ENCODE results near the gene CRPPA. TPM values are rescaled to one million over a fixed set of nuclear protein-coding genes. Genes with fewer than 3 reads are reported as not detected.

The CRPPA gene
- total RNA-seq, 1 experiment from 2014 or later = 2.4 TPM

GRCh38 chr7:16463949-16464715 lies 42.8 kb upstream of the CRPPA start:
- DNase-seq (ENCODE audit: low read depth, low spot score) = no peak
- peaks cover 10% of the 10 kb centered on the region; the same call in 1 of the 2 replicates for H3K27me3 ChIP-seq (ENCODE audit: control insufficient read depth, insufficient read depth, low read length)
- intact Hi-C loops (cut with micrococcal nuclease; ENCODE audit: unreplicated experiment) = no loop called here
- no TSS peak for BruUV-seq (replicated peaks)
- no peak overlapping the region for H3K27ac ChIP-seq (ENCODE audit: low read length)
- in situ Hi-C loops (cut with HindIII; ENCODE audit: low pct_unique_long_range_greater_than_20kb, low sequenced_read_pairs) = no loop called here
- H3K9me3 ChIP-seq (ENCODE audit: control insufficient read depth, insufficient read depth, low read depth, low read length) = no peaks in the 10 kb centered on the region
- CTCF ChIA-PET = no interaction called here
- POLR2A ChIA-PET = no interaction called here
- no peak overlapping the region for H3K4me3 ChIP-seq (ENCODE audit: low read depth in 2 of 2, low read length in 2 of 2)
- no peak for ATAC-seq
- no peaks in the 10 kb centered on the region for H3K4me1 ChIP-seq (ENCODE audit: control insufficient read depth, insufficient read depth, low read length)
- TF ChIP-seq TCF7L2 (IDR thresholded peaks at IDR 0.05; ENCODE audit: low read depth, low read length) = no peak
- TF ChIP-seq, protein P1, sequence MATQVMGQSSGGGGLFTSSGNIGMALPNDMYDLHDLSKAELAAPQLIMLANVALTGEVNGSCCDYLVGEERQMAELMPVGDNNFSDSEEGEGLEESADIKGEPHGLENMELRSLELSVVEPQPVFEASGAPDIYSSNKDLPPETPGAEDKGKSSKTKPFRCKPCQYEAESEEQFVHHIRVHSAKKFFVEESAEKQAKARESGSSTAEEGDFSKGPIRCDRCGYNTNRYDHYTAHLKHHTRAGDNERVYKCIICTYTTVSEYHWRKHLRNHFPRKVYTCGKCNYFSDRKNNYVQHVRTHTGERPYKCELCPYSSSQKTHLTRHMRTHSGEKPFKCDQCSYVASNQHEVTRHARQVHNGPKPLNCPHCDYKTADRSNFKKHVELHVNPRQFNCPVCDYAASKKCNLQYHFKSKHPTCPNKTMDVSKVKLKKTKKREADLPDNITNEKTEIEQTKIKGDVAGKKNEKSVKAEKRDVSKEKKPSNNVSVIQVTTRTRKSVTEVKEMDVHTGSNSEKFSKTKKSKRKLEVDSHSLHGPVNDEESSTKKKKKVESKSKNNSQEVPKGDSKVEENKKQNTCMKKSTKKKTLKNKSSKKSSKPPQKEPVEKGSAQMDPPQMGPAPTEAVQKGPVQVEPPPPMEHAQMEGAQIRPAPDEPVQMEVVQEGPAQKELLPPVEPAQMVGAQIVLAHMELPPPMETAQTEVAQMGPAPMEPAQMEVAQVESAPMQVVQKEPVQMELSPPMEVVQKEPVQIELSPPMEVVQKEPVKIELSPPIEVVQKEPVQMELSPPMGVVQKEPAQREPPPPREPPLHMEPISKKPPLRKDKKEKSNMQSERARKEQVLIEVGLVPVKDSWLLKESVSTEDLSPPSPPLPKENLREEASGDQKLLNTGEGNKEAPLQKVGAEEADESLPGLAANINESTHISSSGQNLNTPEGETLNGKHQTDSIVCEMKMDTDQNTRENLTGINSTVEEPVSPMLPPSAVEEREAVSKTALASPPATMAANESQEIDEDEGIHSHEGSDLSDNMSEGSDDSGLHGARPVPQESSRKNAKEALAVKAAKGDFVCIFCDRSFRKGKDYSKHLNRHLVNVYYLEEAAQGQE (IDR thresholded peaks at IDR 0.05; ENCODE audit: insufficient read depth in 1 of 2, low read depth in 2 of 2, low read length in 1 of 2) = no peak
- no peak for TF ChIP-seq SIN3A (IDR thresholded peaks at IDR 0.05; ENCODE audit: borderline replicate concordance, insufficient read depth, low read depth, low read length)
- TF ChIP-seq, protein P2, sequence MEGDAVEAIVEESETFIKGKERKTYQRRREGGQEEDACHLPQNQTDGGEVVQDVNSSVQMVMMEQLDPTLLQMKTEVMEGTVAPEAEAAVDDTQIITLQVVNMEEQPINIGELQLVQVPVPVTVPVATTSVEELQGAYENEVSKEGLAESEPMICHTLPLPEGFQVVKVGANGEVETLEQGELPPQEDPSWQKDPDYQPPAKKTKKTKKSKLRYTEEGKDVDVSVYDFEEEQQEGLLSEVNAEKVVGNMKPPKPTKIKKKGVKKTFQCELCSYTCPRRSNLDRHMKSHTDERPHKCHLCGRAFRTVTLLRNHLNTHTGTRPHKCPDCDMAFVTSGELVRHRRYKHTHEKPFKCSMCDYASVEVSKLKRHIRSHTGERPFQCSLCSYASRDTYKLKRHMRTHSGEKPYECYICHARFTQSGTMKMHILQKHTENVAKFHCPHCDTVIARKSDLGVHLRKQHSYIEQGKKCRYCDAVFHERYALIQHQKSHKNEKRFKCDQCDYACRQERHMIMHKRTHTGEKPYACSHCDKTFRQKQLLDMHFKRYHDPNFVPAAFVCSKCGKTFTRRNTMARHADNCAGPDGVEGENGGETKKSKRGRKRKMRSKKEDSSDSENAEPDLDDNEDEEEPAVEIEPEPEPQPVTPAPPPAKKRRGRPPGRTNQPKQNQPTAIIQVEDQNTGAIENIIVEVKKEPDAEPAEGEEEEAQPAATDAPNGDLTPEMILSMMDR (IDR thresholded peaks at IDR 0.05) = no peak
- no peak for TF ChIP-seq POLR2AphosphoS5 (IDR thresholded peaks at IDR 0.05; ENCODE audit: low read depth, low read length)
- no peaks in the 10 kb centered on the region for H3K36me3 ChIP-seq (ENCODE audit: control insufficient read depth, insufficient read depth, low read length)

- in situ Hi-C loops (cut with HindIII; ENCODE audit: low pct_unique_long_range_greater_than_20kb, low sequenced_read_pairs) (no loop called here), intact Hi-C loops (cut with micrococcal nuclease; ENCODE audit: unreplicated experiment) (no loop called here)
- peaks cover 10% of the 10 kb centered on the region; the same call in 1 of the 2 replicates for H3K27me3 ChIP-seq (ENCODE audit: control insufficient read depth, insufficient read depth, low read length)
- ATAC-seq (no peak), DNase-seq (ENCODE audit: low read depth, low spot score) (no peak)
- H3K36me3 ChIP-seq (ENCODE audit: control insufficient read depth, insufficient read depth, low read length) = no peaks in the 10 kb centered on the region
- ChIA-PET POLR2A (no interaction called here), CTCF (no interaction called here)
- no peak overlapping the region for H3K4me3 ChIP-seq (ENCODE audit: low read depth in 2 of 2, low read length in 2 of 2)
- no peaks in the 10 kb centered on the region for H3K9me3 ChIP-seq (ENCODE audit: control insufficient read depth, insufficient read depth, low read depth, low read length)
- no TSS peak for BruUV-seq (replicated peaks)
- no peaks in the 10 kb centered on the region for H3K4me1 ChIP-seq (ENCODE audit: control insufficient read depth, insufficient read depth, low read length)
- TF ChIP-seq SIN3A (IDR thresholded peaks at IDR 0.05; ENCODE audit: borderline replicate concordance, insufficient read depth, low read depth, low read length) (no peak), TCF7L2 (IDR thresholded peaks at IDR 0.05; ENCODE audit: low read depth, low read length) (no peak), POLR2AphosphoS5 (IDR thresholded peaks at IDR 0.05; ENCODE audit: low read depth, low read length) (no peak)
- TF ChIP-seq, protein P2 (IDR thresholded peaks at IDR 0.05) = no peak
- TF ChIP-seq, protein P1 (IDR thresholded peaks at IDR 0.05; ENCODE audit: insufficient read depth in 1 of 2, low read depth in 2 of 2, low read length in 1 of 2) = no peak
- no peak overlapping the region for H3K27ac ChIP-seq (ENCODE audit: low read length)
These were observed 42.2 kb upstream of the CRPPA start for GRCh38 chr7:16463520-16463919.
